ENCODE data around the gene CERS1.
"Not testable (repeated sequence)": the region's sequence is repeated elsewhere in the genome, so short reads cannot be mapped to it uniquely, and the experiment has no call there.

Gene CERS1

DNA sequence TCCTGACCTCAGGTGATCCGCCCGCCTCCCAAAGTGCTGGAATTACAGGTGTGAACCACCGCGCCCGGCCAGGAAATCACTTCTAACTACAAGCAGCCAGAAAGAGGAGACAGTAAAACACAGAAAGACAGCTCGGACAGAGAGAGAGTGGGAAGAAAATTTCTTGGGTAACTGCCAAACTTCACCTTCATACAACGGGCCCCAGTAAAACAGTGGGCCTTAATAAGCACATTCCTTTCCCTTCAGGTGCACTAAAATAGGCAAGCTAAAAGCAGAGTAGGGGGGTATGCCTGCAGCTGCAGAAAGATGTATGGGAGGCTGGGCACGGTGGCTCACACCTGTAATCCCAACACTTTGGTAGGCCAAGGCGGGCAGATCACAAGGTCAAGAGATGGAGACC lies 21.6 kb upstream of the CERS1 start:
- not testable (repeated sequence) for DNase-seq

DNA sequence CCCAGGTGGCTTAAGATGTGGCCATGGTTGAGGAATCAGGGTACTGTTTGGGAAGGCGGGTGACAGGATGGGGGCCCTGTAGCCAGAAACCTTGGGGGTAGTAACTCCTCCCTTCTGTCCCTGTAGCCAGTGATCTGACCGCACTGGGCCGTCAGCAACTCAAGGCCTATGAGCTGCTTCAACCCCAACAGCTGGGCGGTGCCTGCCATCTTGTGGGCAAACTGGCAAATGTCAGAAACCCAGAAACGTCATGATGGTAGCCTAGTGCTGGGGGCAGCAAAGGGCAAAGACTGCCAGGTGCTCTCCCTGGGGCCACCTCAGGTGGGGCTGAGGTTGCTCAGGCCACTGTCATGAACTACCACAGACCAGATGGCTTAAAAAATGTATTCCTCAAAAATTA lies 19.7 kb upstream of the CERS1 start:
- peak; percentile 31 to 41 for DNase-seq

DNA sequence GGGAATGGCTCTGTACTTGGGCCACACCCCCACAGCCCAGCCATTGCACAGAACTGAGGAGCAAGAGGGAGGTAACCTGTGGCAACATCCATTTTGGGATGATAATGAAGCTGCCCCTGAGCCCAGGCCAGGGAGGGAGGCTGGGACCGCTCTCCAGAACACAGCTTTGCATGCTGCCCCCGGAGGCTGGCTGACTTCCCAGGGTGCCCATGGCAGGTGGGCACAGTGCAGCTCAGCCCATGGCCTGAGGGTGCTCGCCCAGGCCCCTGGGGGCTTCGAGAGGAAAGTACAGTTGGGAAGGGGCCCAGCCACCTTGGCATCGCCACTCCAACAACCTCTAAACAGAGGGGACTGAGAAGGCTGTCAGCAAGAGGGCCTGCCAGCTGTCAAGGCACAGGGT lies 17.5 kb upstream of the CERS1 start:
- no peak for DNase-seq

- no peak for DNase-seq
These were observed 17.0 kb upstream of the CERS1 start for GRCh38 chr19:18912933-18913332.

DNA sequence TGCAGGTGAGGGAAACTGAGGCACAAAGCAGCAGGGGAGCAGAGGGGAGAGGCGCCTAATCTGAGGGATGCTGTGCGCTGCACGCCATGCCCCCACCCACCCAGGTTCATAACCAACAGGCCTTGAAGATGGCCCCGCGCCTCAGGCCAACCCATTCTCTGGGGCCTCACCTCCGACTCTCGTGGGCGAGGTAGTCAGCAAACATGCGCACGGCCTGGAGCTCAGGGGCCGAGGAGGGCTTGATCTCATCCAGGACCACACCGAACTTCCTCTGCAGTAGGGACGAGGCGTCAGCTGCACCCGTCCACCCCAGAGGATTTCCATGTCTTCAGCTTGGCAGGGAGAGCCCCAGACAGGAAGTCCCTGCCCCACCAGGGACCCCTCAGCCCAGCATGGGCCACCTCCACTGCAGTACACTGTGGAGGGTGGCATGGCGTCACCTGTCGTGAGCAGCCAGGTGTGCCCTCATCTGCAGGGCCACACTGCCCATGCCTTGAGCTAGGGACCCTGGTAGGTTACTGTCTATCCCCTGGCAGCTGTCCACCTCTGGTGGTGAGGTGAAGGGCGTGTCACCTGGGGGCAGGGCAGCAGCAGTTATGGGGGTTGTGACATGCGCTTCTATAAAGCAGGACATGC lies 15.0 kb upstream of the CERS1 start:
- no peak for DNase-seq

- no peak for DNase-seq
These were observed 14.1 kb upstream of the CERS1 start for GRCh38 chr19:18910010-18910409.

DNA sequence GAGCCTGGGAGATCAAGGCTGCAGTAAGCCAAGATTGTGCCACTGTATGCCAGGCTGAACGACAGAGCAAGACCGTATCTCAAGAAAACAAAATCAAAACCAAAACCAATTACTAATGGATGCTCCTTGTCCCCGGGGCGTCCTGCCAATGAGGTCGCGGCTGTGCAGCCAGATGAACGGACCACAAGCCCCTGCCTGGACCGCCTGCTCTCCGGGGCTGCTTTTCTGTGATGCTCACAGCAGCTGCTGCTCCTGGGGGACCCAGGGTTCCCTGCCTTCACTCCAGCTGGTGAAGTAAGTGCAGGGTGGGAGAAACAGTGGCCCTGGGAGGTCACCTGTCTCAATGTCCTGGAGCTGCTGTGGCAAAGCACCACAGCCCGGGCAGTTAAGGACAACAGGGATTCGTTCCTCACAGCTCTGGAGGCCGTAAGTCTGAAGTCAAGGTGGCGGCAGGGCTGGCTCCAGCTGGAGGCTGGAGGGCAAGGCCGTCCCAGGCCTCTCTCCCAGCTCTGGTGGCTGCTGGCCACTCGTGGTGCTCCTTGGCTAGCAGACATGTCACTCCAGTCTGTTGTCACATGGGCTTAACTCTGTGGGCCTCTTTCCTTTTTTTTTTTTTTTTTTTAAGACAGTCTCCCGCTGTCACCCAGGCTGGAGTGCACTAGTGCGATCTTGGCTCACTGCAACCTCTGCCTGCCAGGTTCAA lies 13.1 kb upstream of the CERS1 start:
- DNase-seq, result no peak

DNA sequence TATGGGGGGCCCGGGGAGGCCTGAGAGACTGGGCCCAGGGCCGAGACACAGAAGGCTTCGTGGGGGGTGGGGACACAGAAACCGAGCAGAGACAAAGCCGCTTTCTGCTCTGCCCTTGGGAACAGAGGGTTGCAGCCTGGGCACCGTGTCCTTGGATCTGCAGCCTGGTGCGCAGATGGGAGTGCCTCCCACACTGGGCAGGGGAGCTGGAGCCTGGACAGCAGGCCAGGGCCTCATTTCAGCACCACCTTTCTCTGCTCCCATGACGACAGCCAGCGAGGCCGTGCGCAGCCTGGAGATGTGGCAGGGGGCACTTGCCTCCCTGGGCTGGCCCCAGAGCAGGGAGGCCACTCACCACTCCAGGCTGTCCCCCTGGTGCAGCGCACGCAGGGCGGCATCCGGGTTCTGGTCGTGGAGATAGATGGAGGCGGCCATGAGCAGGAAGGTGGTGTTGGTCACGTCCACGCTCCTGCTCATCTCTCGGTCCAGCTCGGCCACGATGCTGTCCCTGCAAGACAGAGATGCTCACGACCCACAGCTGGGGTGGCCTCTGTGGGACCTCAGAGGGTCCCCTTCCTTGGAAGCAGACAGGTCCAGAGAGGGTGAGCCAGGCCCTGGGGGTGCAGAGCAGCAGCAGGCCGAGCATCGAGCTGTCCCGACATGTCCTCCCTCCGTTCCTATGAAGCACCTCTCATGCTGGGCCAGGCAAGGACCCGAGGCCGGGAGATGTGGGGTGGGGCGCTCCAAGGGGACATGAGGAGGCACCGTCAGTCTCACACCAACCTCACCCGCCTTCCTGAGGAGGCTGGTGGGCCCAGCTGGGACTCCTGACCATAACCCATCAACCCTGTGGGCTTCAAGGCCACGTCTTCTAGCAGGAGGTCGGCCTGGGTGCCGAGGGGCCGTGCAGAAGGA lies 10.9 kb upstream of the CERS1 start:
- DNase-seq, result no peak

- no peak for DNase-seq
These were observed 9.7 kb upstream of the CERS1 start for GRCh38 chr19:18905513-18906236.

GRCh38 chr19:18905058-18905456 lies 9.1 kb upstream of the CERS1 start:
- no peak for DNase-seq

DNA sequence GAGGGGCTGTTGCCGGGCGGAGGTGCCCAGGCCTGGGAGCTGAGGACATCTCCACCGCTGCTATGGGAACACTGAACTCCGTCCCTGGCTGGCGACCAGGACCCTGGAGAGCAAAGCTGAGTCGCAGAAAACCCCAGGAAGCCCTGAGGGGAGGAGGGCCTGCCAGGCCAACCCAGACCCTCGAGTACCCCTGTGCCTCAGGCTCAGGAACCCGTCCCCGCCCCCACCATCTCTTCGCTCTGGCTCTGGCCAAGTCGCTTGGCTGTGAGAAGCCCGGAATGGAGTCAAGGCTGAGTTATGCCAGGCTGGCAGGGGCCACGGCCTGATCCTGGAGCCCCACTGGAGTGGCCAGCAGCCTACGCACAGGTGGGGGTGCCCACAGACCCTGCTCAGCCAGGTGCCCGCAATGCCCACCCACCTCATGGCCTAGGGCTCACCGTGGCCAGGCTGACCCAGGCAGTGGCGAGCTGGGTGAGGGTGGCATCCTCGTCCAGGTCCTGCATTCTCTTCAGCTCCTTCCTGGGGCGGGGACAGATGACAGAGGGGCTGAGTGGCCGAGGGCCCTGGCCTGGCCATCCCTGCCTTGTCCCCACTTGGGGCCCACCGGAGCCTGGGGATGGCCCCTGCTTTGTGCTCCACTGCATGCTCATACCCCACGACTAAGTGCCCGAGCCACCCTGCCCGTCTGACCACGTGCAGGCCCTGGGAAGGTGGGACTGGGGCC lies 8.5 kb upstream of the CERS1 start:
- DNase-seq, result no peak

- no peak for DNase-seq
These were observed 7.4 kb upstream of the CERS1 start for GRCh38 chr19:18903156-18904037.

GRCh38 chr19:18902519-18902918 lies 6.6 kb upstream of the CERS1 start:
- DNase-seq, result not testable (repeated sequence)

DNA sequence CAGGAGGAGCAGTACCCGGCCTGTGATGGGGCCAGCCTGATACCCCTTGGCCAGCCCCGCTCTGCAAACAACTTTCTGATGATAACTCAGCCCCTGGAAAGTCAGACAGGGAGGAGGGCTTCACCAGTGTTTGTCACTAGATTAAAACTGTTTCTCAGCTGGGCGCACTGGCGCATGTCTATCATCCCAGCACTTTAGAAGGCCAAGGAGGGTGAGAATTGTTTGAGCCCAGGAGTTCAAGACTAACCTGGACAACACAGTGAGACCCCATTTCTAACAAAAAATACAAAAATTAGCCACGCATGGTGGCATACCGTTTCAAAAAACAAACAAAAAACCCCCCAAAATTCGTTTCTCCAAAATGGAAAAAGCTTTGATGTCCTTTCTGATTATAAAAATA lies 5.5 kb upstream of the CERS1 start:
- no peak for DNase-seq

- no peak for DNase-seq
These were observed 4.9 kb upstream of the CERS1 start for GRCh38 chr19:18900700-18901481.

GRCh38 chr19:18899624-18900560 lies 3.9 kb upstream of the CERS1 start:
- no peak for DNase-seq

DNA sequence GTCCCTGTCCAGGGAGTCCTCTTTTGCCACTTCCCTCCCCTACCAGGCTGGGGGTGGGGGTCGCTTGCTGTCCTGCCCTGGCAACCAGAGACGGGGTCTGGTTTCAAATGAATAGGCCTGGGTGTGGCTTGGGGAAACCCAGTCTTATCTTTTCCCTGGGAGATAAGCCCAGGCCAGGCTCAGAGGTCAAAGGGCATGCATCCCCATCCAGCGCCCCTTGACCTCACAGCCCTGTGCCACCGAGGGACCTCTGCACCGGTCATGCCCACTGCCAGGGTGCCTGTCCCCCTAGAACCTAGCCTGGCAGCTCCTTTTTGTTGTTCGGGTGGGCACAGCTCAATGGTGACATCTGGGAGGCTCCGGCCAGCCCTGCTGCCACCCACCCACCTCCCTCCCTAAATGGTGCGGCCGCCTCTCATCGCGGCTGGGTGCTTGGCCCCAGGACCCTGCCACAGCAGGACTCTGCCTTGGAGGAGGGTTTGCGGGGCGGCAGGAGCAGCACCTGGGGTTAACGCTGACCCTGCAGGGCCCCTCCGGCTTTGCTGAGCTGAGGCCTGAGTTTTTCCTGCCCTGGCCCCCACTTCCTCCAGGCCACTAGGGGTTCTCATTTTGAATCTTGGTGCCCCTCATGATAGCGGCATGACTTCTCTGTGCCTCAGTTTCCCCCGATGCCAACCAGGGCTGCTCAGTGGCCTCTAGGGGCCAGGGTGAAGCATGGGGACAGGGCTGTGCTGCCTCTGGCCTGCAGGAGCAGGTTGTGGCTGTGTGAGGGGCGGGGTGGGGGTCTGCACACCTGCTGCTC lies 2.9 kb upstream of the CERS1 start:
- no peak for DNase-seq

- DNase-seq, result no peak
These were observed 2.2 kb upstream of the CERS1 start for GRCh38 chr19:18898081-18898606.

Data from CD4-positive, alpha-beta T cell treated with Interleukin-4 for 1 hour (primary cell).